Activated CD8-positive, alpha-beta memory T cell treated with anti-CD3 and anti-CD28 coated beads, Interleukin-2, amount 50 U/mL, for 24 hours (primary cell): ENCODE data around the gene CCDC89.

ENCODE experiments used
- DNase-seq: peaks from one replicate; pipeline ENCODE4 v3.0.0-alpha.2; 2020; ENCODE audit errors: extremely low read depth

Gene CCDC89

GRCh38 chr11:85685820-85686459 is at the start of gene CCDC89:
Gene CCDC89 (minus strand): TSS chr11:85686195. CDS start chr11:85686130, 65 bp downstream.
- no peak for DNase-seq

GRCh38 chr11:85732965-85733364 is 47.0 kb upstream of the CCDC89 start:
- DNase-seq = no peak

- no peak for DNase-seq
These were observed 40.4 kb upstream of the CCDC89 start for GRCh38 chr11:85726381-85726780.

GRCh38 chr11:85725510-85726258 is 39.7 kb upstream of the CCDC89 start:
- DNase-seq = no peak

- no peak for DNase-seq
These were observed 38.9 kb upstream of the CCDC89 start for GRCh38 chr11:85724748-85725465.

- no peak for DNase-seq
These were observed 37.1 kb upstream of the CCDC89 start for GRCh38 chr11:85723088-85723487.

GRCh38 chr11:85721191-85721590 is 35.2 kb upstream of the CCDC89 start:
- no peak for DNase-seq

- DNase-seq = no peak
These were observed 33.2 kb upstream of the CCDC89 start for GRCh38 chr11:85718991-85719807.

GRCh38 chr11:85718126-85718943 is 32.3 kb upstream of the CCDC89 start:
- no peak for DNase-seq

GRCh38 chr11:85717429-85717828 is 31.4 kb upstream of the CCDC89 start:
- no peak for DNase-seq

- no peak for DNase-seq
These were observed 27.0 kb upstream of the CCDC89 start for GRCh38 chr11:85712953-85713352.

GRCh38 chr11:85710917-85711316 is 24.9 kb upstream of the CCDC89 start:
- no peak for DNase-seq

- DNase-seq = no peak
These were observed 24.1 kb upstream of the CCDC89 start for GRCh38 chr11:85709941-85710702.

GRCh38 chr11:85705800-85706199 is 19.8 kb upstream of the CCDC89 start:
- no peak for DNase-seq

GRCh38 chr11:85704967-85705366 is 19.0 kb upstream of the CCDC89 start:
- DNase-seq = no peak

- DNase-seq = no peak
These were observed 14.2 kb upstream of the CCDC89 start for GRCh38 chr11:85699957-85700741.

GRCh38 chr11:85698195-85698594 is 12.2 kb upstream of the CCDC89 start:
- no peak for DNase-seq

- DNase-seq = no peak
These were observed 11.8 kb upstream of the CCDC89 start for GRCh38 chr11:85697747-85698146.

GRCh38 chr11:85695546-85695945 is 9.6 kb upstream of the CCDC89 start:
- no peak for DNase-seq
